NCI-H2196 treated with DMSO at 0.1 percent for 48 hours (cell line): ENCODE measurements around the gene CPPED1.

Experiments used
- DNase-seq: peaks from one replicate; lab custom pipeline; 2025; ENCODE audit not compliant: unreplicated experiment; lab: John Stamatoyannopoulos, UW

The CPPED1 gene

GRCh38 chr16:12613131-12613991 is 190.3 kb downstream of the CPPED1 start:
- no peak for DNase-seq

- DNase-seq: no peak
Measured at GRCh38 chr16:12612598-12613101, 191.0 kb downstream of the CPPED1 start.

- no peak for DNase-seq
Measured at GRCh38 chr16:12611916-12612597, 191.6 kb downstream of the CPPED1 start.

GRCh38 chr16:12611006-12611477 is 192.6 kb downstream of the CPPED1 start:
- DNase-seq: no peak

- no peak for DNase-seq
Measured at GRCh38 chr16:12609937-12610699, 193.6 kb downstream of the CPPED1 start.
